Raji (cell line): ENCODE measurements around the gene MYCN.

Experiments used
- POLR2A ChIP-seq: IDR thresholded peaks from 2 replicates; pipeline ENCODE4 v1.6.1; 2011; ENCODE audit warnings: low read depth, low read length, control low read depth; ENCODE audit not compliant: insufficient read depth

MYCN gene

DNA sequence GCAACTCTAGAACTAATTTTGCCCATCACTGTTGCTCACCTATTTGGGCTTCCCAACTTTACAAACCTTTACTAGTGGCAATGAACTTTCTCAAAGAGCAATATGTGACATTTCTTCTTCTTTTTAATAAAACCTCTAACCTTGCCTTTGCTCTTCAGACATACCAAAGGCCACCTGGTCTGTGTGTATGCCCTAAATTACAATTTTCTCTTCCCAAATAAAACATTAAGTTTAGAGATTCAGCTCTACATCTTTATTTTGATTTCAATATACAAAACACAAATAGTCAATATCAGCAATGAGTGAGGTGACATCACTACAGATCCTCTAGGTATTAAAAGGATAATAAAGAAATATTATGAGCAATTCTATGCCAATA, 35.1 kb upstream of the MYCN start:
- TF ChIP-seq POLR2A, result no peak

DNA sequence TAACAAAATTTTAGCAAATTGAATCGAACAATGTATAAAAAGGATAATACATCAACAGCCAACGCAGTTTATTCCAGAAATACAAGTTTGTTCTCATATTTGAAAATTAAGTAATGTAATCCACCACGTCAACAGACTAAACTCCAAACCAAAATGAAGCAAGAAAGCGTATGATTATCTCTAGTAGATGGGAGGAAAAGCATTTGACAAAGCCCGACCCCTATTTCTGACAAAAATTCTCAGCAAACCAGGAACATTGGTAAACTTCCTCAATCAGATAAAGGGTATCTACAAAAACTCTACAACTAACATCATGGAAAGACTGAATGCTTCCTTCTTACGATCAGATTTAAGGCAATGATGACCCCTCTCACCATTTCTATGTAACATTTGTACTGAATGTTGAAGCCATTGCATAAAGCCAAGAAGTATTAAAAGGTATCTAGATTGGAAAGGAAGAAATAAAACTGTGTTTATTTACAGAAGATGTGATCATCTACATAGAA, 34.3 kb upstream of the MYCN start:
- no peak for TF ChIP-seq POLR2A

GRCh38 chr2:15906778-15907177, 33.6 kb upstream of the MYCN start:
- TF ChIP-seq POLR2A, result no peak

DNA sequence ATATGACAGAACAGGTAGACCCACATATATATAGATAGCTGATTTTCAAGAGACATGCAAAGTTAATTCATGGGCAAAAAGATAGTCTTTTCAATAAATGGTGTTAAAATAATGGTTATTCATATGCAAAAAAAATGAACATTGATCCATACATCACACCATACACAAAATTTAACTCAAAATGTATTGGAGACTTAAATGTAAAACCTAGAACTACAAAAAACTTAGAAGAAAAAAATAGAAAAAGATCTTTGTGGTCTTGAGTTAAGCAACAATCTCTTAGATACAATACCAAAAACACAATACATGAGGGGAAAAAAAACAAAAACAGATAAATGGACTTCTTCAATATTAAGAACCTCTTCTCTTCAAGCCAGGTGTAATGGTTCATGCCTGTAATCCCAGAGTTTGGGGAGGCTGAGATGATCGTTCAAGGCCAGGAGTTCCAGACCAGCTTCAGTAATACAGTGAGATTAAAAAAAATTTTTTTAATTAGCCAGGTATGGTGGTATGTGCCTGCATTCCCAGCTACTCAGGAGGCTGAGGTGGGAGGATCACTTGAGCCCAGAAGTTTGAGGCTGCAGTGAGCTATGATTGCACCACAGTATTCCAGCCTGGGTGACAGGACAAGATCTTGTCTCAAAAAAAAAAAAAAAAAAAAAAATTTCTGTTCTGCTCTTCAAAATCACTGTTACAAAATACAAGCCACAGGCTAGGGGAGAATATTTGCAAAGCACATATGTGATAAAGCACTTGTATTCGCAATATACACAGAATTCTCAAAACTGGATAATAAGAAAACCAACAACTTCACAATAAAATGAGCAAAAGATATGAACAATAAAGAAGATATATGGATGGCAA, 32.7 kb upstream of the MYCN start:
- no peak for TF ChIP-seq POLR2A

- no peak for TF ChIP-seq POLR2A
Measured at GRCh38 chr2:15908371-15908770, 32.0 kb upstream of the MYCN start.

- TF ChIP-seq POLR2A, result no peak
Measured at GRCh38 chr2:15909157-15909556, 31.2 kb upstream of the MYCN start.

GRCh38 chr2:15909736-15910135, 30.6 kb upstream of the MYCN start:
- no peak for TF ChIP-seq POLR2A

DNA sequence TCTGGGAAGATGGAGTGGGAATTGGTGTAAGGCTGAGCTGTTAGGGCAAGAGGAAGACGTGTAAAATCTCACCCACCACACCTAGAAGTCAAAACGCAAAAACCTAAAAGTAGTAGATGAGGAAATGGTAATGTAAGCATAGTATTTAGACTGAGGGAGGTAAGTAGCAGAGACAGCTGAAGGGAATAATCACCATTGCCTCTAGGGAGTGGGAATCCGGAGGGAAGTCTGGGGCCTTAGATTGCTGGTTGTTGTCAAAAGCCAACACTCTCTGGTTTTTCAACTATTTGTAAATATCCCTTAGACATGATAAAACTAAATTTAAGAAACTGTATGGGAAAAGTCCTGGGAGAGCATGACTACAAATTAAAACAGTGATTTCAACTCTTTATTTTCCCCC, 28.7 kb upstream of the MYCN start:
- TF ChIP-seq POLR2A, result no peak

DNA sequence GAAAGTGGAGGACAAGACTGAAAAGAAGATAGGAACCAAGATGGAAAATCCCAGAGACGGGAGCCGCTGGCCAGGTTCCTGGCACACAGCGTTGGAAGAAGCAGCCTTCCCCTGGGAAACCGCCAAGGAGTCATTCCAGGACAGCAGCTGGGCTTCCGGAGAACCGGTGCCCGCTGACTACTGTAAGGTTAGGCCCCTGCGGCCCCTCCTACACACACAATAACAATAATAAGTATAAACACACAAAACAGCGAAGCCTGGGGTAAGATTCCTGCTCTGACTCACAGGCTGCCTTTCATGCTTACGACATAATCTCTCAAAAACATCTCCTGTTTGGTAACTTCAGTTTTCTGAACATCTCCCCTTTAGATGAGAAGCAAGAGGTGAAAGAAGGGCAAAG, 28.1 kb upstream of the MYCN start:
- TF ChIP-seq POLR2A, result no peak

DNA sequence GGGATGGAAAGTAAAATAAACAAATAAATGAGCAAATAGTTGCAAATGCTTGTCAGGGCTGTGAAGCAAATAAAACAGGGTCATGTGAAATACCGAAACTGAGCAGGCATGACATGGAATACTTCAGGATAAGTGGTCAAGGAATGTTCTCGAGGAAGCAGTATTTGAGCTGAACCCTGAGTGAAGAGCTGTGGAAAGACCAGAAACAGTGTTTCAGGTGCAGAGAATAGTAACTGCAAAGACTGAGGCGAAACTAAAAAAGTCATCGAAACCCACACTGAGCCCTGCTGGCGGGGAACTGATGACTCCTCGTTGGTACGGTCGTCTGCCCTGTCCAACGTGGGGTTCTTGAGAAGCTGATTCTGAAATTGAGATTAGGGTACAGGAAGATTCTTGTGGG, 27.2 kb upstream of the MYCN start:
- TF ChIP-seq POLR2A, result no peak

DNA sequence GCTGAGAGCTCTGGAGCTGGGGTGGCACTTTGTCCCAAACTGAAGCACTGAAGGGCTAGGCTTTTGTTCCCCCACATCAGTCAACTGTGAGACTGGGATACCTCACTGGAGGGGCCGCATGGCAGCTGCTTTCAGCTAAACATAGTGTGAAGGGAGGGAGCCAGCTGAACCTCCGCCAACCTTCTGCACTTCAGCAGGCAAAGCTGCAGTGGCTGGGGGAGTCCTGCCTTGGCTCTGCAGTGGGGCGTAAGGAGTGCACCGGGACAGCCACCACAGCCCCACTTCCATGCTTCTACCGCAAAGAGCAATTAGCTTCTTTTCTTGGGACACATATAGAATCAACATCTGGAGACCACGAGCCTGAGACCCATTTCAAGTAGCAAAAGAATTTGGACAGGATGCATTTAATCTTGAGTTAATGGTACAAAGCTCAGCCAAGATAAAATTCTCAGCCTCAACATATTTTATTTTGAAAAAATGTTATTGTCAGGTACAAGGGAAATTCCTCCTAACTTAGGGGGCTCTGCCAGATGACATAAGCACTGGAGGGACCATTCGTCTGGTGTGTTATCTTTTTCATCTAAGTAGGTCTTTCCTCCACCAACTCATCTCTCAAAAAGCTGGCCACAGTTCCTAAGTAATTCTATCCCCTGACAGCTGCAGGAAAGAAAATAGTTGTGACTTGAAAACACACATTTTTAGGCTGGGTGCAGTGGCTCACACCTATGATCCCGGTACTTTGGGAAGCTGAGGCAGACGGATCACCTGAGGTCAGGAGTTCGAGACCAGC, 25.6 kb upstream of the MYCN start:
- TF ChIP-seq POLR2A, result no peak

GRCh38 chr2:15916336-15916735, 24.0 kb upstream of the MYCN start:
- no peak for TF ChIP-seq POLR2A

DNA sequence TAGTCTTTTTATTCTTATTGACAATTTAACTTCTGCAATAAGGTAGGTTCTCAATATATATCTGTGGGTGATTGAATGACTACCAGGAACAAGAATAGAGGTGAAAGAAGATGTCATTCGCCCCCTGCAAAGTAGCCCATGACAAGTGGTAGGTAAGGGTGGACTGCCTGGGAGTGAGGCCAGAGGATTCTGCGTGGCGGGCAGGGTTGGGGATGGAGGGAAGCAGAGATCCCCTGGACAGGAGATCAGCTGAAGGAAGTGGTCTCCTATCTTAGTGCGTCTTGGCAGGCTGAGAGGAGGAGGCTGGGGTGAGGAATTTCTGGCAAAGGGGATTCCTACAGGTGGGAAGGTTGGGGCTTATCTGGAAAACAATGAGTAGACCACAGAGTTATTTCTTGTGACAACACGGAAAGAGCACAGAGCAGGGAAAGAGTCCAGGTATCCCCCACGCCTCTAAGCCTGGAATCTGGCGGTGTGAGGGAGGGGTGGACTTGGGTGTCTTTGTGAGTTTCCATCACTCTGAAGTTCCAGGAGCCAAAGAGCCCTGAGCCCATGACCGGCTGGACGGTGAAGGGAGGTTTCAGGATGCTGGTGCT, 21.5 kb upstream of the MYCN start:
- no peak for TF ChIP-seq POLR2A

DNA sequence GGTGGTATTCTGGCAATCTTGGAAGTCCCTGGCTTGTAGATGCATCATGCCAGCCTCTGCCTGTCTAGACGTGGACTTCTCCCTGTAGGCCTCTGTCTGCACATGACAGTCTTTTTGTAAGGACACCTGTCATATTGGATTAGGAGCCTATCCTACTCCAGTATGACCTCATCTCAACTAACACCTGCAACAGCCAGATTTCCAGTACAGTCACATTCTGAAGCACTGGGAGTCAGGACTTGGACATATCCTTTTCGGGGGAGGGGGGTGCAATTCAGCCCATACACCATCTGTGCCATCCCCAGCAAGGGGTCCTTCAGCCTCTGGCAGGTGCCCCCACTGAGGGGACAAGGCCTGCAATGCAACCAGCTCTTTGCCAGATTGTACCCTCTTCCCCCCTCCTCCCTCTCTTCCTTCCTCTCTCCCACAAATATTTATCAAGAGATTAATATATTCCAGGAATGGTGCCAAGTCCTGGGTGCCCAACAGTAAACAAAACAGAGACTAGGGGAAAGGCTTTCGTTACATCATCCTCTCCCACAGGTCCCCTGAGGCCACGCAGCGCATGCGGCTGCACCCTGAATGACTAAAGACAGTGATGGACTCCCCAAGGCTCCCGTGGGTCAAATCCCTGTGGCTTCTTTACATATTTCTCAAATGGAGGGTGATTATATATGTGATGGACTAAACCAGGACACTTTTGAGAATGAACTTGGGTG, 20.5 kb upstream of the MYCN start:
- TF ChIP-seq POLR2A, result no peak

DNA sequence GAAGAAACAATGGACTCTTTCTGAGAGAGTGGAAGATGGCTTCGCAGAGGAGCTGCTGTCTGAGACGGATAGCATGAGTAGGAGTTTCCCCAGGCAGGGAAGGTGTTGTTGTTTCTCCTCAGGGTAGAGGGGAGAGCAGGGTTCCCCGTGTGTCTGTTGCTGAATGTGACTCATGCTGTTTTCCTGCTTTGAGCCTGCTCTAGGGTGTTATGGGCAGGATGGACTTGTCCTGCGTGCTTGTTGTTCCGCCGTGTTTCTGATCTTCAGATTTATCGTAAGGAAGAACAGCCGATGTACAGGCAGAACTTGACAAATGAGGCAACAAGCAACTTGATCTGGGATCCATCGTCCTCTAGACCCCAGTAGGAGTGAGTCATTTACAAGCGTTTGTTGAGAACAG, 19.7 kb upstream of the MYCN start:
- TF ChIP-seq POLR2A, result no peak
